ENCODE measurements around the gene ACSS2. TPM values are rescaled to one million over a fixed set of nuclear protein-coding genes. Genes with fewer than 3 reads are reported as not detected.

The ACSS2 gene
- polyA plus RNA-seq, 2 of the 4 experiments (the other 2 are of a cell fraction) = 22.1 to 24.1 TPM

DNA sequence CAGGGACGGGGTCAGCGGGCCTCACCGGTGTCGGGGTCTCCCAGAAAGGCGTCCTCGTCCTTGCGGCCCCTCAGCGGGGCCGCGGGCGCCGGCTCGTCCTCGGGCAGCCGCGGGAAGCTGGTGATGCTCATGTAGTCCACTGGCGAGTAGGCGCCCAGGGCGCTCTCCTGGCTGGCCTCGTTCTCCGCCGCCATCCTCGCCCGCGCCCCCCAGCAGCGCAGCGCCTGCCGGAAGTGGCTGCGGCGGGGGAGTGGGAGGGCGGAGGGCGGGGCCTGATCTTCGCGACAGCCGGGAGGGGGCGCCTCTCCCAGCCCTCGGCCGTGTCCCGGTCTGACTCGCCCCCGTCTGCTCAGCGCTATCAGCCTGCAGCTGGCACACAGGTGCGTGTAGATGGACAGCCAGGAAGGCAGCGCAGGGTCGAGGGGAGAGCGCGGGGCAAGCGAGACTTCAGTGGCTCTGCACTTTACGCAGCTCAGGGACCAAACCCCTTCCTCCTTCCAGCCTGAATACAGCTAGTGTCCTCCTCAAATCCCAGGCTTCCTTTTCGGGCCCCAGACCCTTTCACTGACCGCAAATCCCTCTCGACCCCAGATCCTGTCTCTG lies 3.7 kb upstream of the ACSS2 start, which contains the start of gene GGT7 (continued):
- TF ChIP-seq, protein P1, sequence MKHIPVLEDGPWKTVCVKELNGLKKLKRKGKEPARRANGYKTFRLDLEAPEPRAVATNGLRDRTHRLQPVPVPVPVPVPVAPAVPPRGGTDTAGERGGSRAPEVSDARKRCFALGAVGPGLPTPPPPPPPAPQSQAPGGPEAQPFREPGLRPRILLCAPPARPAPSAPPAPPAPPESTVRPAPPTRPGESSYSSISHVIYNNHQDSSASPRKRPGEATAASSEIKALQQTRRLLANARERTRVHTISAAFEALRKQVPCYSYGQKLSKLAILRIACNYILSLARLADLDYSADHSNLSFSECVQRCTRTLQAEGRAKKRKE (CRISPR knock-in tag; IDR thresholded peaks at IDR 0.05; ENCODE audit: low read depth) = no peak
- TF ChIP-seq, protein P2, sequence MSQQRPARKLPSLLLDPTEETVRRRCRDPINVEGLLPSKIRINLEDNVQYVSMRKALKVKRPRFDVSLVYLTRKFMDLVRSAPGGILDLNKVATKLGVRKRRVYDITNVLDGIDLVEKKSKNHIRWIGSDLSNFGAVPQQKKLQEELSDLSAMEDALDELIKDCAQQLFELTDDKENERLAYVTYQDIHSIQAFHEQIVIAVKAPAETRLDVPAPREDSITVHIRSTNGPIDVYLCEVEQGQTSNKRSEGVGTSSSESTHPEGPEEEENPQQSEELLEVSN (IDR thresholded peaks at IDR 0.05; ENCODE audit: borderline replicate concordance, low read depth) = 0 out of 2 replicates have a peak, but pooled peaks have one; percentile 66
- TF ChIP-seq NR3C1 (IDR thresholded peaks at IDR 0.05) (no peak), HDAC2 (IDR thresholded peaks at IDR 0.05) (no peak), ZFP36 (IDR thresholded peaks at IDR 0.05; ENCODE audit: borderline replicate concordance, partially characterized antibody) (no peak), HOXB13 (CRISPR knock-in tag; IDR thresholded peaks at IDR 0.05; ENCODE audit: low read depth) (no peak), RAD21 (conservative IDR thresholded peaks at IDR 0.05 in 1 of 2, IDR thresholded peaks at IDR 0.05 in 1 of 2) (peak; percentile 40 to 62), RCOR1 (IDR thresholded peaks at IDR 0.05; ENCODE audit: low read depth, low read length) (no peak), JUNB (IDR thresholded peaks at IDR 0.05) (no peak), SREBF2 (IDR thresholded peaks at IDR 0.05) (no peak), FOSL2 (IDR thresholded peaks at IDR 0.05) (no peak), FOSL2 (CRISPR knock-in tag; IDR thresholded peaks at IDR 0.05) (no peak), ESRRA (IDR thresholded peaks at IDR 0.05; ENCODE audit: borderline replicate concordance, low read length) (no peak)

DNA sequence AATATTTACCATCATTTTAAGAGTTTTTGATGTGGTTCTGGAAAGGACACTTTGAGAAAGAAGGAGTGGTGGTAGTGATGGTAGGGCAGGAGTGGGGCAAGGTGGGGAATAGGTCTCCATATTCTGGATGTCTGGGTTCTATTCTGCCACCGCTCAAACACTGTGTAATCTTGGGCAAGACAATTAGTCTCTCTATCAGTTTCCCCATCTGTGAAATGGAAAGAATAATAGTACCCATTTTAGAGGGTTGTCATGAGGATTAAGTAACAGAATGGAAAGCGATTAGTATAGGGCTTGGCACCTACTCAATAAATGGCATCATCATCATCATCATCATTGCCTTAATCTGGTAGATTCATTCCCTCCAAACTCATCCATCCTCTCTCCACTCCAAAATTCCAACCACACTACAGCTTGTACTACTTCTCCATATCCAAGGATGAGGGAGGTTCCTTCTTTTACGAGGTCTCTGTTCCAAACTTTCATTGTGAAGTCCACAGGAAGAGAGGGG lies 2.8 kb upstream of the ACSS2 start:
- Histone ChIP-seq H3K4me3 (no peak overlapping the region), H3K4me1 (peaks cover 19% of the 10 kb centered on the region), H3K27ac (peak overlapping the region in 1 of 2 experiments; percentile 90; a peak in 3 of 6 replicates), H3K9me3 (no peaks in the 10 kb centered on the region), H3K4me2 (peak overlapping the region; percentile 91)
- FAIRE-seq (no peak), DNase-seq (ENCODE audit: low read depth in 1 of 2, low spot score in 1 of 2) (no peak), ATAC-seq (no peak)
- WGBS (ENCODE audit: missing lambda C conversion rate) = 32% methylated on average over 3 of the region's 3 CpGs
- ChIA-PET CTCF (interaction anchor here (0.5 to 7.8 kb wide), 61 partner anchors 9 to 429 kb away, joined by 3 to 207 read pairs (median 5); partner anchors contain the start of genes EIF6, GSS, MYH7B and NCOA6), POLR2A (interaction anchor here (1.2 kb wide), 1 partner anchor 82 kb away, joined by 20 read pairs; the partner anchor contains the start of genes GSS and MYH7B)
- 0 out of 2 replicates have a peak, but pooled peaks have one; percentile 31 for TF ChIP-seq KDM1A (IDR thresholded peaks at IDR 0.05; ENCODE audit: low read depth)
- TF ChIP-seq, protein P3, sequence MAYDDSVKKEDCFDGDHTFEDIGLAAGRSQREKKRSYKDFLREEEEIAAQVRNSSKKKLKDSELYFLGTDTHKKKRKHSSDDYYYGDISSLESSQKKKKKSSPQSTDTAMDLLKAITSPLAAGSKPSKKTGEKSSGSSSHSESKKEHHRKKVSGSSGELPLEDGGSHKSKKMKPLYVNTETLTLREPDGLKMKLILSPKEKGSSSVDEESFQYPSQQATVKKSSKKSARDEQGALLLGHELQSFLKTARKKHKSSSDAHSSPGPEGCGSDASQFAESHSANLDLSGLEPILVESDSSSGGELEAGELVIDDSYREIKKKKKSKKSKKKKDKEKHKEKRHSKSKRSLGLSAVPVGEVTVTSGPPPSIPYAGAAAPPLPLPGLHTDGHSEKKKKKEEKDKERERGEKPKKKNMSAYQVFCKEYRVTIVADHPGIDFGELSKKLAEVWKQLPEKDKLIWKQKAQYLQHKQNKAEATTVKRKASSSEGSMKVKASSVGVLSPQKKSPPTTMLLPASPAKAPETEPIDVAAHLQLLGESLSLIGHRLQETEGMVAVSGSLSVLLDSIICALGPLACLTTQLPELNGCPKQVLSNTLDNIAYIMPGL (CRISPR knock-in tag; IDR thresholded peaks at IDR 0.05; ENCODE audit: borderline replicate concordance) = no peak

DNA sequence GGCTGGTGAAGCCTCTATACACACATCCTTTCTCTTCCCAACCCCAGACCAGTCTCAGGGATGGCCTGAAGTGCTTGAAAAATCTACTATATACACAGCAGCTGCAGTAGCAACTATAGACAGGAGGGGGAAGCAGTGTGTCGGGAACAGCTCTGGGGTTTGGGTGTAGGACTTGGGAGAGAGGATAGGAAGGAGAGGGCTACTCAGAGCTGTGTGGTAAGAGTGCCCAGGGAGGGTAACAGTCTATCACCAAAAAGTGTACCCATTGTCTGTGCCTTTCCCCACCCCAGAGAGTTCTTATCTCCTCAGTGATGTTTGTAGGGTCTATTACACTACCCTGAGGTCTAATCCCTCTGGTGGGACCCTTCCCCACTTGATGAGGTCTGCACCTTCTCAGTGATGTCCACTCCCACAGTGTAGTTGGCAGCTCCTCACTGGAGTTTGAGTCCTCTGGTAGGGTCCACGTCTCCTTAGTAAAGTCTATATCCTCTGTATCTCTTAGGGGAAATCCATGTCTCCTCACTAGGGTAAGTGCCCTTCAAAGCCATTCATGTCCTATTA lies 2.2 kb upstream of the ACSS2 start:
- DNase-seq (ENCODE audit: low read depth in 1 of 2, low spot score in 1 of 2) = peak; percentile 87 to 90
- H3K27ac ChIP-seq = peak overlapping the region in 1 of 2 experiments; percentile 47; a peak in 3 of 6 replicates

More for the DNA sequence above, 2.2 kb upstream of the ACSS2 start:
- ATAC-seq (peak; percentile 72 to 74), FAIRE-seq (no peak)
- Histone ChIP-seq H3K4me3 (no peak overlapping the region), H3K9me3 (no peaks in the 10 kb centered on the region), H3K4me2 (no peak overlapping the region), H3K4me1 (peaks cover 19% of the 10 kb centered on the region)
- CTCF ChIA-PET = interaction anchor here (0.5 to 7.8 kb wide), 69 partner anchors 9 to 908 kb away, joined by 3 to 207 read pairs (median 5); partner anchors contain the start of genes EIF6, GSS, MYH7B and NCOA6
- whole genome bisulfite sequencing (ENCODE audit: missing lambda C conversion rate) = 6% methylated on average over 2 of the region's 2 CpGs
- POLR2A ChIA-PET = interaction anchor here (0.6 to 1.2 kb wide), 2 partner anchors 82 to 144 kb away, joined by 6 to 20 read pairs; partner anchors contain the start of genes GSS and MYH7B
- TF ChIP-seq, protein P4, sequence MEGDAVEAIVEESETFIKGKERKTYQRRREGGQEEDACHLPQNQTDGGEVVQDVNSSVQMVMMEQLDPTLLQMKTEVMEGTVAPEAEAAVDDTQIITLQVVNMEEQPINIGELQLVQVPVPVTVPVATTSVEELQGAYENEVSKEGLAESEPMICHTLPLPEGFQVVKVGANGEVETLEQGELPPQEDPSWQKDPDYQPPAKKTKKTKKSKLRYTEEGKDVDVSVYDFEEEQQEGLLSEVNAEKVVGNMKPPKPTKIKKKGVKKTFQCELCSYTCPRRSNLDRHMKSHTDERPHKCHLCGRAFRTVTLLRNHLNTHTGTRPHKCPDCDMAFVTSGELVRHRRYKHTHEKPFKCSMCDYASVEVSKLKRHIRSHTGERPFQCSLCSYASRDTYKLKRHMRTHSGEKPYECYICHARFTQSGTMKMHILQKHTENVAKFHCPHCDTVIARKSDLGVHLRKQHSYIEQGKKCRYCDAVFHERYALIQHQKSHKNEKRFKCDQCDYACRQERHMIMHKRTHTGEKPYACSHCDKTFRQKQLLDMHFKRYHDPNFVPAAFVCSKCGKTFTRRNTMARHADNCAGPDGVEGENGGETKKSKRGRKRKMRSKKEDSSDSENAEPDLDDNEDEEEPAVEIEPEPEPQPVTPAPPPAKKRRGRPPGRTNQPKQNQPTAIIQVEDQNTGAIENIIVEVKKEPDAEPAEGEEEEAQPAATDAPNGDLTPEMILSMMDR (IDR thresholded peaks at IDR 0.05) = peak; percentile 93
- TF ChIP-seq TP53 (CRISPR knock-in tag; IDR thresholded peaks at IDR 0.05) (no peak), RAD21 (conservative IDR thresholded peaks at IDR 0.05 in 1 of 2, IDR thresholded peaks at IDR 0.05 in 1 of 2) (peak; percentile 92 to 97), HDAC2 (IDR thresholded peaks at IDR 0.05) (no peak), SMC3 (IDR thresholded peaks at IDR 0.05) (peak; percentile 94)
